Adrenal gland (tissue), 5 donors: Measurements from ENCODE around the gene SPAG16.

Experiments used
- POLR2A ChIP-seq, 2 donors: fragments of 450-650 bp; IDR thresholded peaks; one replicate each; pipeline ENCODE4 v1.6.1; 2017; ENCODE audit warnings: antibody characterized with exemption in 2 of 2, mild to moderate bottlenecking in 2 of 2, moderate library complexity in 1 of 2
- TF ChIP-seq, protein P1 (sequence below), 6 experiments: fragments of 450-650 bp in 4 of 6; fragments of 200-600 bp in 2 of 6; sonication (generic) in 1 of 6; IDR thresholded peaks; 1 replicate in 5 of 6; 2 replicates in 1 of 6; pipeline versions ENCODE4 v1.5.1 to v1.8.0; 2016 to 2021; ENCODE audit warnings: antibody characterized with exemption in 6 of 6, mild to moderate bottlenecking in 2 of 6, moderate library complexity in 1 of 6
- donor health status: DM: no; HTN: no; CAD: no.

DNA sequence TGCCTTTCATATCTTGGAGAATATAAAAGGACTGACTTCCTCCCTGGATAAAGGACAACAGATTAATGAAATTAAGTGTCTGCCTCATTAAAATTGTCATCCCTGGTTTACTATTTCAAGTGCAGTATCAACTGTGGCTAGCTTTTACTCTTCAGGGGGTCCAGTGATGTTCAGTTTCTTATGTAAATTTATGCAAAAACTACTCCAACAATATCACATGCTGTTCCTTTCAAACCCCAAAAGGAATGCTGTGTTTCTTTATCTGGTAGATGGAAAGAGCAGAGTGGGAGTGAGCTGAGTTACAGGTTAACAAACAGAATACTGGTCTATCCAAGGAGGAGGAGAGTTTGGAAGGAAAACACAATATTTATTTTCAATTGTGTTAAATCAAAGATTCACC is 842.9 kb downstream of the SPAG16 start:
- TF ChIP-seq, protein P1, sequence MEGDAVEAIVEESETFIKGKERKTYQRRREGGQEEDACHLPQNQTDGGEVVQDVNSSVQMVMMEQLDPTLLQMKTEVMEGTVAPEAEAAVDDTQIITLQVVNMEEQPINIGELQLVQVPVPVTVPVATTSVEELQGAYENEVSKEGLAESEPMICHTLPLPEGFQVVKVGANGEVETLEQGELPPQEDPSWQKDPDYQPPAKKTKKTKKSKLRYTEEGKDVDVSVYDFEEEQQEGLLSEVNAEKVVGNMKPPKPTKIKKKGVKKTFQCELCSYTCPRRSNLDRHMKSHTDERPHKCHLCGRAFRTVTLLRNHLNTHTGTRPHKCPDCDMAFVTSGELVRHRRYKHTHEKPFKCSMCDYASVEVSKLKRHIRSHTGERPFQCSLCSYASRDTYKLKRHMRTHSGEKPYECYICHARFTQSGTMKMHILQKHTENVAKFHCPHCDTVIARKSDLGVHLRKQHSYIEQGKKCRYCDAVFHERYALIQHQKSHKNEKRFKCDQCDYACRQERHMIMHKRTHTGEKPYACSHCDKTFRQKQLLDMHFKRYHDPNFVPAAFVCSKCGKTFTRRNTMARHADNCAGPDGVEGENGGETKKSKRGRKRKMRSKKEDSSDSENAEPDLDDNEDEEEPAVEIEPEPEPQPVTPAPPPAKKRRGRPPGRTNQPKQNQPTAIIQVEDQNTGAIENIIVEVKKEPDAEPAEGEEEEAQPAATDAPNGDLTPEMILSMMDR (IDR thresholded peaks at IDR 0.05), result no peak
- TF ChIP-seq POLR2A (IDR thresholded peaks at IDR 0.05), result no peak
